K562 (cell line): Measurements from ENCODE around the gene MAML3. TPM values are rescaled to one million over a fixed set of nuclear protein-coding genes. Genes with fewer than 3 reads are reported as not detected.

ENCODE experiments used
- ATAC-seq: fragments of 200-7000 bp; cut with Tn5 transposase; 3 replicates; pipeline ENCODE4 v1.9.1; 2020; ENCODE audit warnings: moderate library complexity
- BruUV-seq: library from RNA; stranded (reverse); fragments of 400-500 nt; replicated peaks from 2 replicates; lab custom pipeline; 2021; lab: Mats Ljungman, UMichigan
- CTCF ChIA-PET: fragments of 300-600 bp; formaldehyde crosslinking; extraction: SDS; loops from one replicate; lab custom pipeline; 2021; ENCODE audit warnings: low intra/inter-chr PET ratio; lab: Yijun Ruan, JAX
- POLR2A ChIA-PET: fragments of 300-600, 350-650 bp; sonication (Branson Sonifier 250); formaldehyde crosslinking; extraction: SDS; loops from one replicate; lab custom pipeline; 2021; ENCODE audit warnings: antibody characterized with exemption, inconsistent platforms; lab: Yijun Ruan, JAX
- DNase-seq, 4 experiments: peaks; one replicate each; pipeline versions ENCODE4 v3.0.0 to v3.0.0-alpha.2; 2011 to 2018; ENCODE audit warnings: low spot score in 3 of 4, mixed read lengths in 3 of 4; ENCODE audit errors: extremely low read depth in 1 of 4
- FAIRE-seq: peaks from 2 replicates; lab custom pipeline; 2011; peaks lifted over from hg19 to GRCh38; lab: Jason Lieb, UNC
- H2AFZ ChIP-seq: 2 replicates; pipeline ENCODE4 v1.6.0; 2011; ENCODE audit warnings: low read depth, low read length, control low read depth, inconsistent platforms
- H3K27ac ChIP-seq: fragments of 200-600 bp; 3 replicates; pipeline ENCODE4 v1.8.0; 2011; ENCODE audit warnings: low read depth, mild to moderate bottlenecking, control low read depth, inconsistent platforms, low read length, moderate library complexity, mixed read lengths; ENCODE audit errors: extremely low read depth
- H3K27me3 ChIP-seq, 2 experiments: fragments of 300-600 bp in 1 of 2; 2 replicates in 1 of 2; 3 replicates in 1 of 2; pipeline versions ENCODE4 v1.6.0 to v1.8.0; 2011; ENCODE audit warnings: inconsistent platforms in 2 of 2, low read length in 2 of 2, mild to moderate bottlenecking in 1 of 2, mixed read lengths in 1 of 2, moderate library complexity in 1 of 2; ENCODE audit not compliant: control insufficient read depth in 2 of 2, insufficient read depth in 2 of 2
- H3K36me3 ChIP-seq: fragments of 300-600 bp; 3 replicates; pipeline ENCODE4 v1.8.0; 2011; ENCODE audit warnings: mild to moderate bottlenecking, low read length, inconsistent platforms; ENCODE audit not compliant: control insufficient read depth, insufficient read depth
- H3K4me1 ChIP-seq, 2 experiments: fragments of 200-600 bp in 1 of 2; replicated peaks in 1 of 2; 2 replicates in 1 of 2; 3 replicates in 1 of 2; pipeline versions ENCODE4 v1.5.1 to v1.8.0; 2011; ENCODE audit warnings: inconsistent platforms in 2 of 2, low read length in 2 of 2, mild to moderate bottlenecking in 1 of 2, mixed read lengths in 1 of 2, moderate library complexity in 1 of 2; ENCODE audit not compliant: control insufficient read depth in 2 of 2, insufficient read depth in 2 of 2
- H3K4me2 ChIP-seq: 2 replicates; pipeline ENCODE4 v1.6.1; 2011; ENCODE audit warnings: low read length, control low read depth, inconsistent platforms, mixed read lengths; ENCODE audit not compliant: insufficient read depth
- H3K4me3 ChIP-seq: fragments of 200-600 bp; sonication (generic), shearing (Covaris generic); 2 replicates; pipeline ENCODE4 v1.5.1; 2016; ENCODE audit warnings: control low read depth, inconsistent platforms
- H3K79me2 ChIP-seq: fragments of 200-600 bp; 3 replicates; pipeline ENCODE4 v1.8.0; 2011; ENCODE audit warnings: low read length, inconsistent platforms; ENCODE audit not compliant: control insufficient read depth, insufficient read depth
- H3K9ac ChIP-seq, 2 experiments: 2 replicates each; pipeline versions ENCODE4 v1.6.0 to v1.6.1; 2011; ENCODE audit warnings: low read depth in 2 of 2, low read length in 2 of 2, control low read depth in 1 of 2, inconsistent platforms in 1 of 2, mild to moderate bottlenecking in 1 of 2, mixed read lengths in 1 of 2; ENCODE audit not compliant: insufficient read depth in 1 of 2
- H3K9me1 ChIP-seq: one replicate; pipeline ENCODE4 v1.6.0; 2011; ENCODE audit warnings: inconsistent platforms, mild to moderate bottlenecking, low read length, moderate library complexity; ENCODE audit not compliant: control insufficient read depth, insufficient read depth
- H3K9me3 ChIP-seq: replicated peaks from 2 replicates; pipeline ENCODE4 v1.5.1; 2011; ENCODE audit warnings: low read depth, low read length, inconsistent platforms; ENCODE audit not compliant: control insufficient read depth, insufficient read depth
- H4K20me1 ChIP-seq: replicated peaks from 2 replicates; pipeline ENCODE4 v1.6.1; 2011; ENCODE audit warnings: low read length, inconsistent platforms, mixed read lengths; ENCODE audit not compliant: control insufficient read depth, insufficient read depth
- ATF7 ChIP-seq: fragments of 450-650 bp; IDR thresholded peaks from 2 replicates; pipeline ENCODE4 v1.7.1; 2014; ENCODE audit warnings: mild to moderate bottlenecking, moderate library complexity
- BCLAF1 ChIP-seq, 2 experiments: fragments of 450-650 bp in 1 of 2; IDR thresholded peaks; 2 replicates each; pipeline ENCODE4 v1.6.1; 2011 to 2017; ENCODE audit warnings: low read depth in 2 of 2, antibody characterized with exemption in 1 of 2, borderline replicate concordance in 1 of 2, low read length in 1 of 2, mild to moderate bottlenecking in 1 of 2, mixed read lengths in 1 of 2; ENCODE audit not compliant: control insufficient read depth in 1 of 2
- CAMTA2 ChIP-seq: fragments of 250-450 bp; sonication (Bioruptor Pico); conservative IDR thresholded peaks from 2 replicates; pipeline ENCODE4 v1.5.1; 2022
- CBFA2T2 ChIP-seq: fragments of 450-650 bp; conservative IDR thresholded peaks from 2 replicates; pipeline ENCODE4 v1.6.1; 2017; ENCODE audit warnings: mild to moderate bottlenecking
- CREM ChIP-seq: IDR thresholded peaks from 2 replicates; pipeline ENCODE4 v1.6.1; 2014; ENCODE audit warnings: antibody characterized with exemption, low read depth
- DMBX1 ChIP-seq: fragments of 250-450 bp; sonication (Bioruptor Pico); IDR thresholded peaks from 2 replicates; pipeline ENCODE4 v1.8.0; 2022; ENCODE audit warnings: inconsistent platforms, mild to moderate bottlenecking, moderate library complexity, borderline replicate concordance
- FOSL1 ChIP-seq: fragments of 200-800 bp; sonication (Bioruptor generic); conservative IDR thresholded peaks from 2 replicates; pipeline ENCODE4 v1.6.1; 2016; ENCODE audit warnings: missing genetic modification characterization, missing compliant biosample characterization
- JUND ChIP-seq, 2 experiments: IDR thresholded peaks; 2 replicates in 1 of 2; 3 replicates in 1 of 2; pipeline ENCODE4 v1.6.1; 2011; ENCODE audit warnings: borderline replicate concordance in 2 of 2, low read depth in 2 of 2, low read length in 2 of 2, improper control_type of control experiment in 1 of 2, missing biosample characterization in 1 of 2, missing genetic modification characterization in 1 of 2, missing genetic modification reagents in 1 of 2
- MEIS2 ChIP-seq: fragments of 450-650 bp; IDR thresholded peaks from 2 replicates; pipeline ENCODE4 v1.6.1; 2014; ENCODE audit warnings: mild to moderate bottlenecking; ENCODE audit not compliant: partially characterized antibody
- MTA2 ChIP-seq: fragments of 450-650 bp; IDR thresholded peaks from 2 replicates; pipeline ENCODE4 v1.6.1; 2016; ENCODE audit warnings: low read depth
- NCOA1 ChIP-seq: fragments of 450-650 bp; IDR thresholded peaks from 2 replicates; pipeline ENCODE4 v1.6.1; 2016; ENCODE audit warnings: low read depth
- NCOR1 ChIP-seq: fragments of 450-650 bp; IDR thresholded peaks from 2 replicates; pipeline ENCODE4 v1.6.1; 2016; ENCODE audit warnings: mild to moderate bottlenecking, moderate library complexity
- PML ChIP-seq: IDR thresholded peaks from 2 replicates; pipeline ENCODE4 v1.6.1; 2012; ENCODE audit warnings: low read length, inconsistent platforms
- SAFB ChIP-seq: fragments of 200-400 bp; formaldehyde crosslinking; IDR thresholded peaks from 2 replicates; pipeline ENCODE4 v1.6.1; 2017; ENCODE audit warnings: low read depth, low read length, borderline replicate concordance
- SAFB2 ChIP-seq: fragments of 200-400 bp; formaldehyde crosslinking; IDR thresholded peaks from 2 replicates; pipeline ENCODE4 v1.6.1; 2018; ENCODE audit warnings: borderline replicate concordance, low read length, low read depth, moderate library complexity; ENCODE audit not compliant: severe bottlenecking
- ZEB2 ChIP-seq: fragments of 450-650 bp; IDR thresholded peaks from 2 replicates; pipeline ENCODE4 v1.6.1; 2016
- ZNF124 ChIP-seq: sonication (generic); formaldehyde crosslinking; IDR thresholded peaks from 2 replicates; pipeline ENCODE4 v1.8.1; 2022; ENCODE audit warnings: missing genetic modification reagents
- WGBS: fragments of 100-300 bp; shearing (Covaris generic); methylation state at CpG from one replicate; pipeline ENCODE4 v1.1.6; 2016; ENCODE audit warnings: low coverage, mixed read lengths; ENCODE audit not compliant: insufficient coverage; ENCODE audit errors: missing lambda C conversion rate; 5-methylcytosine and 5-hydroxymethylcytosine counted together
- in situ Hi-C: fragments of 300-500 bp; cut with MboI; formaldehyde crosslinking; loops from 4 replicates; pipeline ENCODE4 v1.15.0; 2018; ENCODE audit warnings: inconsistent platforms, mixed read lengths
- intact Hi-C: fragments of 100-400 bp; cut with micrococcal nuclease; formaldehyde crosslinking; loops from 2 replicates; pipeline ENCODE4 v1.14.2; 2022
- polyA plus RNA-seq, 8 experiments: library from polyadenylated mRNA; depleted of rRNA in 4 of 8; stranded (reverse) in 5 of 8; unstranded in 3 of 8; fragments of >200 nt; fragmentation: Nextera tagmentation in 2 of 8; fragmentation: Illumina TruSeq in 1 of 8; extraction: Ambion mirVana in 2 of 8; extraction: Trizol in 1 of 8; gene quantifications; 2 replicates each; pipeline versions ENCODE4 v1.2.1 to v1.2.3, GENCODE V29; 2011 to 2014; ENCODE audit warnings: inconsistent platforms in 1 of 8, missing spikeins in 1 of 8
- total RNA-seq, 7 experiments: library from RNA; depleted of rRNA in 6 of 7; stranded (reverse); fragments of >200 nt in 6 of 7; fragmentation: Illumina TruSeq in 2 of 7; extraction: Trizol in 2 of 7; gene quantifications; 2 replicates each; pipeline versions ENCODE4 v1.2.1 to v1.2.3, GENCODE V29; 2011 to 2021; ENCODE audit warnings: low replicate concordance in 1 of 7
- TF ChIP-seq, protein P1 (sequence below): fragments of 200-800 bp; sonication (Bioruptor generic); IDR thresholded peaks from 2 replicates; pipeline ENCODE4 v1.6.1; 2017; ENCODE audit warnings: missing genetic modification characterization, missing compliant biosample characterization

The MAML3 gene
- total and polyA plus RNA-seq, 9 of the 15 experiments (the other 6 are each of a cell fraction or from before 2014, with no cell fraction given) = 0.01 to 0.55 (median 0.25) TPM

- ATAC-seq = no peak
- Histone ChIP-seq H3K4me2 (no peak overlapping the region), H2AFZ (no peak overlapping the region), H3K27ac (no peak overlapping the region; the same call in 2 of the 3 replicates), H3K36me3 (peaks cover 32% of the 10 kb centered on the region; the same call in 2 of the 3 replicates), H3K9me1 (no peaks in the 10 kb centered on the region), H3K9me3 (peaks cover 14% of the 10 kb centered on the region), H3K4me3 (no peak overlapping the region), H3K9ac (no peak overlapping the region), H4K20me1 (no peaks in the 10 kb centered on the region), H3K79me2 (peaks cover 12% of the 10 kb centered on the region), H3K27me3 (no peaks in the 10 kb centered on the region), H3K4me1 (peaks cover 4 to 43% of the 10 kb centered on the region in 2 experiments; a peak in 4 of 5 replicates)
- DNase-seq = peak in 1 of 4 experiments; percentile 51
- intact Hi-C loops = no loop called here
- 35% methylated on average over 5 of the region's 5 CpGs for WGBS
- POLR2A ChIA-PET = interaction anchor here (1.0 to 1.8 kb wide), 2 partner anchors 11 to 19 kb away, joined by 4 read pairs; partner anchors contain the start of gene MGST2
- FAIRE-seq = no peak
- in situ Hi-C loops = no loop called here
- no TSS peak for BruUV-seq
- CTCF ChIA-PET = no interaction called here
- TF ChIP-seq SAFB (no peak), MEIS2 (peak; percentile 54), SAFB2 (no peak), PML (peak; percentile 30; the same call in 1 of the 2 replicates), CAMTA2 (CRISPR knock-in tag) (no peak), ZEB2 (0 out of 2 replicates have a peak, but pooled peaks have one; percentile 20), CBFA2T2 (peak; percentile 49), JUND (IDR thresholded peaks at IDR 0.05; ENCODE audit: borderline replicate concordance, low read depth, low read length) (no peak), JUND (tag; IDR thresholded peaks at IDR 0.05; ENCODE audit: borderline replicate concordance, low read depth, low read length) (peak; percentile 62; the same call in 1 of the 3 replicates), DMBX1 (CRISPR knock-in tag) (peak; percentile 24; the same call in 1 of the 2 replicates), NCOA1 (no peak), ZNF124 (CRISPR knock-in tag) (no peak), CREM (0 out of 2 replicates have a peak, but pooled peaks have one; percentile 8), ATF7 (0 out of 2 replicates have a peak, but pooled peaks have one; percentile 20), FOSL1 (tag) (peak; percentile 44), MTA2 (peak; percentile 60; the same call in 1 of the 2 replicates), NCOR1 (peak; percentile 43), BCLAF1 (IDR thresholded peaks at IDR 0.05; ENCODE audit: borderline replicate concordance in 1 of 2, control insufficient read depth in 1 of 2, low read depth in 2 of 2, low read length in 1 of 2) (no peak)
- TF ChIP-seq, protein P1, sequence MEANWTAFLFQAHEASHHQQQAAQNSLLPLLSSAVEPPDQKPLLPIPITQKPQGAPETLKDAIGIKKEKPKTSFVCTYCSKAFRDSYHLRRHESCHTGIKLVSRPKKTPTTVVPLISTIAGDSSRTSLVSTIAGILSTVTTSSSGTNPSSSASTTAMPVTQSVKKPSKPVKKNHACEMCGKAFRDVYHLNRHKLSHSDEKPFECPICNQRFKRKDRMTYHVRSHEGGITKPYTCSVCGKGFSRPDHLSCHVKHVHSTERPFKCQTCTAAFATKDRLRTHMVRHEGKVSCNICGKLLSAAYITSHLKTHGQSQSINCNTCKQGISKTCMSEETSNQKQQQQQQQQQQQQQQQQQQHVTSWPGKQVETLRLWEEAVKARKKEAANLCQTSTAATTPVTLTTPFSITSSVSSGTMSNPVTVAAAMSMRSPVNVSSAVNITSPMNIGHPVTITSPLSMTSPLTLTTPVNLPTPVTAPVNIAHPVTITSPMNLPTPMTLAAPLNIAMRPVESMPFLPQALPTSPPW (CRISPR knock-in tag) = 0 out of 2 replicates have a peak, but pooled peaks have one; percentile 21
Measured at GRCh38 chr4:139685180-139685579, 468.8 kb downstream of the MAML3 start.
